ENCODE data around the gene DLG4.

- TF ChIP-seq CTCF (IDR thresholded peaks at IDR 0.05) (no peak), POLR2A (IDR thresholded peaks at IDR 0.05) (no peak), EP300 (IDR thresholded peaks at IDR 0.05) (no peak), POLR2AphosphoS5 (IDR thresholded peaks at IDR 0.05) (no peak)
These were observed 18.9 kb upstream of the DLG4 start for GRCh38 chr17:7238420-7239090.
